Measurements from ENCODE around the gene SLC30A3. TPM values are rescaled to one million over a fixed set of nuclear protein-coding genes. Genes with fewer than 3 reads are reported as not detected.

Gene SLC30A3
- total RNA-seq, 2 experiments from 2014 or later: not detected

- no peak for TF ChIP-seq CTCF (IDR thresholded peaks at IDR 0.05)
- Histone ChIP-seq H3K4me3 (ENCODE audit: low read length) (peak overlapping the region; percentile 87), H3K4me1 (ENCODE audit: insufficient read depth, low read length) (peaks cover 32% of the 10 kb centered on the region), H3K27ac (ENCODE audit: low read depth in 1 of 2, low read length in 2 of 2) (peak overlapping the region; percentile 67 to 75), H3K36me3 (ENCODE audit: insufficient read depth, low read length) (peaks cover 9% of the 10 kb centered on the region), H3K27me3 (ENCODE audit: control insufficient read depth in 1 of 2, insufficient read depth in 2 of 2, low read length in 2 of 2) (no peaks in the 10 kb centered on the region), H3K9me3 (ENCODE audit: control insufficient read depth in 1 of 2, insufficient read depth in 1 of 2, low read length in 2 of 2) (no peaks in the 10 kb centered on the region)
- intact Hi-C loops (cut with DNase I, micrococcal nuclease): loop anchor here (1.0 to 10.0 kb wide), 10 partner anchors 48 to 1342 kb away; partner anchors contain the start of genes ASXL2 (in 1 of the 2), CENPA (in 1 of the 2), FOSL2 (in 1 of the 2) and KHK (in 1 of the 2)
- Mint-ChIP-seq H3K27ac (peak overlapping the region; percentile 93), H3K9me3 (no peaks in the 10 kb centered on the region), H3K36me3 (ENCODE audit: low read depth) (peaks cover 63% of the 10 kb centered on the region), H3K4me1 (ENCODE audit: low read depth) (peaks cover 47% of the 10 kb centered on the region), H3K4me3 (peak overlapping the region; percentile 98), H3K27me3 (no peaks in the 10 kb centered on the region)
- CTCF ChIA-PET: interaction anchor here (0.6 to 1.6 kb wide), 3 partner anchors 25 to 111 kb away, joined by 3 read pairs; no protein-coding TSS in a partner anchor
- POLR2A ChIA-PET: no interaction called here
- ATAC-seq (ENCODE audit: poor library complexity) (no peak), DNase-seq (peak in 1 of 14 experiments; percentile 30)
Observed at GRCh38 chr2:27216416-27217137, 46.3 kb downstream of the SLC30A3 start.

GRCh38 chr2:27214941-27215340, 47.9 kb downstream of the SLC30A3 start:
- Histone ChIP-seq H3K4me1 (ENCODE audit: insufficient read depth, low read length) (peaks cover 40% of the 10 kb centered on the region), H3K4me3 (ENCODE audit: low read length) (no peak overlapping the region), H3K27me3 (ENCODE audit: control insufficient read depth in 1 of 2, insufficient read depth in 2 of 2, low read length in 2 of 2) (no peaks in the 10 kb centered on the region), H3K9me3 (ENCODE audit: control insufficient read depth in 1 of 2, insufficient read depth in 1 of 2, low read length in 2 of 2) (no peaks in the 10 kb centered on the region), H3K36me3 (ENCODE audit: insufficient read depth, low read length) (peaks cover 8% of the 10 kb centered on the region), H3K27ac (ENCODE audit: low read depth in 1 of 2, low read length in 2 of 2) (no peak overlapping the region)
- no peaks in the 10 kb centered on the region for H3K9me3 Mint-ChIP-seq
- peaks cover 50% of the 10 kb centered on the region for H3K4me1 Mint-ChIP-seq (ENCODE audit: low read depth)
- peak overlapping the region; percentile 93 for H3K27ac Mint-ChIP-seq
- ATAC-seq (ENCODE audit: poor library complexity) (no peak), DNase-seq (no peak)
- intact Hi-C loops (cut with DNase I, micrococcal nuclease): loop anchor here (5.0 to 10.0 kb wide), 12 partner anchors 50 to 1340 kb away; partner anchors contain the start of genes AGBL5 (in 1 of the 2), ASXL2 (in 1 of the 2), CENPA (in 1 of the 2) and EIF2B4 (in 1 of the 2)
- CTCF ChIA-PET: no interaction called here
- POLR2A ChIA-PET: no interaction called here
- TF ChIP-seq CTCF (IDR thresholded peaks at IDR 0.05): no peak
- no peak overlapping the region for H3K4me3 Mint-ChIP-seq
- H3K36me3 Mint-ChIP-seq (ENCODE audit: low read depth): peaks cover 58% of the 10 kb centered on the region
- H3K27me3 Mint-ChIP-seq: no peaks in the 10 kb centered on the region

GRCh38 chr2:27212626-27213471, 50.0 kb downstream of the SLC30A3 start:
- Histone ChIP-seq H3K4me1 (ENCODE audit: insufficient read depth, low read length) (peaks cover 31% of the 10 kb centered on the region), H3K36me3 (ENCODE audit: insufficient read depth, low read length) (peaks cover 17% of the 10 kb centered on the region), H3K9me3 (ENCODE audit: control insufficient read depth in 1 of 2, insufficient read depth in 1 of 2, low read length in 2 of 2) (no peaks in the 10 kb centered on the region), H3K27ac (ENCODE audit: low read depth in 1 of 2, low read length in 2 of 2) (peak overlapping the region; percentile 96 to 97), H3K4me3 (ENCODE audit: low read length) (peak overlapping the region; percentile 78), H3K27me3 (ENCODE audit: control insufficient read depth in 1 of 2, insufficient read depth in 2 of 2, low read length in 2 of 2) (no peaks in the 10 kb centered on the region)
- ChIA-PET CTCF (interaction anchor here (1.2 kb wide), 1 partner anchor 43 kb away, joined by 4 read pairs; no protein-coding TSS in a partner anchor), POLR2A (interaction anchor here (0.5 to 3.2 kb wide), 14 partner anchors 24 to 427 kb away, joined by 3 to 19 read pairs (median 4); partner anchors contain the start of genes AGBL5, CENPA, KHK and OST4)
- DNase-seq: peak in 10 of 14 experiments; percentile 27 to 91 (median 48)
- Mint-ChIP-seq H3K4me1 (ENCODE audit: low read depth) (peaks cover 48% of the 10 kb centered on the region), H3K4me3 (peak overlapping the region; percentile 92), H3K36me3 (ENCODE audit: low read depth) (peaks cover 71% of the 10 kb centered on the region), H3K27me3 (no peaks in the 10 kb centered on the region), H3K27ac (peak overlapping the region; percentile 98), H3K9me3 (no peaks in the 10 kb centered on the region)
- TF ChIP-seq CTCF (IDR thresholded peaks at IDR 0.05): no peak
- peak; percentile 66 for ATAC-seq (ENCODE audit: poor library complexity)
- intact Hi-C loops (cut with DNase I, micrococcal nuclease): loop anchor here (1.0 to 10.0 kb wide), 14 partner anchors 52 to 1338 kb away; partner anchors contain the start of genes PREB (in 2 of the 2), AGBL5 (in 1 of the 2), ASXL2 (in 1 of the 2) and CENPA (in 1 of the 2)

All from CD4-positive, alpha-beta T cell (primary cell).